Measurements from ENCODE around the gene CASP10. TPM values are rescaled to one million over a fixed set of nuclear protein-coding genes. Genes with fewer than 3 reads are reported as not detected.

Gene CASP10
- total RNA-seq, 1 donor from 2014 or later, result 26.7 TPM

DNA sequence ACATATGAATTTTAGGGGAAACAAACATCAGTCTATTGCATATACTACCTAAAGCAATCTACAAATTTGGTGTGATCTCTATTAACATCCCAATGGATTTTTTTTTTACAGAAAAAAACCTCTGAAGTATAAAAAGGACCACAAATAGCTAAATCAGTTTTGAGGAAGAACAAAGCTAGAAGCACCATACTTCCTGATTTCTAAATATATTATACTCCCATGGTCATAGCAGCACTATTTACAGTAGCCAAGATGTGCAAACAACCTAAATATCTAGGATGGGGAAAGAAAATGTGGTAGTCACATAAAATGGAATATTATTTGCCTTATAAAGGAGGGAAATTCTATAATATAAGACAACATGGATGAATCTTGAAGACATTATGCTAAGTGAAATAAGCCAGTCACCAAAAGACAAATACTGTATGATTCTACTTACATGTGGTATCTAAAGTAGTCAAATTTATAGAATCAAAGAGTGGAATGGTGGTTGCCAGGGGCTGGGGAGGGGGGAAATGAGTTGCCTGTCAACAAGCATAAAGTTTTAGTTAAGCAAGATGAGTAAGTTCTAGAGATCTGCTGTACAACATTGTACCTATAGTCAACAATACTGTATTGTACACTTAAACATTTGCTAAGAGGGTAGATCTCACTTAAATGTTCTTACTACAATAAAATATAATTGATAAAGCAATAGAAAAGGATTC is 59.8 kb downstream of the CASP10 start:
- H3K27ac ChIP-seq, result no peak overlapping the region
- H3K4me3 ChIP-seq, result no peak overlapping the region
- H3K4me1 ChIP-seq, result peaks cover 33% of the 10 kb centered on the region
- TF ChIP-seq, protein P1, sequence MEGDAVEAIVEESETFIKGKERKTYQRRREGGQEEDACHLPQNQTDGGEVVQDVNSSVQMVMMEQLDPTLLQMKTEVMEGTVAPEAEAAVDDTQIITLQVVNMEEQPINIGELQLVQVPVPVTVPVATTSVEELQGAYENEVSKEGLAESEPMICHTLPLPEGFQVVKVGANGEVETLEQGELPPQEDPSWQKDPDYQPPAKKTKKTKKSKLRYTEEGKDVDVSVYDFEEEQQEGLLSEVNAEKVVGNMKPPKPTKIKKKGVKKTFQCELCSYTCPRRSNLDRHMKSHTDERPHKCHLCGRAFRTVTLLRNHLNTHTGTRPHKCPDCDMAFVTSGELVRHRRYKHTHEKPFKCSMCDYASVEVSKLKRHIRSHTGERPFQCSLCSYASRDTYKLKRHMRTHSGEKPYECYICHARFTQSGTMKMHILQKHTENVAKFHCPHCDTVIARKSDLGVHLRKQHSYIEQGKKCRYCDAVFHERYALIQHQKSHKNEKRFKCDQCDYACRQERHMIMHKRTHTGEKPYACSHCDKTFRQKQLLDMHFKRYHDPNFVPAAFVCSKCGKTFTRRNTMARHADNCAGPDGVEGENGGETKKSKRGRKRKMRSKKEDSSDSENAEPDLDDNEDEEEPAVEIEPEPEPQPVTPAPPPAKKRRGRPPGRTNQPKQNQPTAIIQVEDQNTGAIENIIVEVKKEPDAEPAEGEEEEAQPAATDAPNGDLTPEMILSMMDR (IDR thresholded peaks at IDR 0.05), result no peak
- ATAC-seq, result no peak
- intact Hi-C loops (cut with DNase I), result no loop called here
- DNase-seq, result no peak
- H3K36me3 ChIP-seq, result no peaks in the 10 kb centered on the region
- H3K9me3 ChIP-seq, result no peaks in the 10 kb centered on the region
- no peaks in the 10 kb centered on the region for H3K27me3 ChIP-seq (ENCODE audit: low read depth)

DNA sequence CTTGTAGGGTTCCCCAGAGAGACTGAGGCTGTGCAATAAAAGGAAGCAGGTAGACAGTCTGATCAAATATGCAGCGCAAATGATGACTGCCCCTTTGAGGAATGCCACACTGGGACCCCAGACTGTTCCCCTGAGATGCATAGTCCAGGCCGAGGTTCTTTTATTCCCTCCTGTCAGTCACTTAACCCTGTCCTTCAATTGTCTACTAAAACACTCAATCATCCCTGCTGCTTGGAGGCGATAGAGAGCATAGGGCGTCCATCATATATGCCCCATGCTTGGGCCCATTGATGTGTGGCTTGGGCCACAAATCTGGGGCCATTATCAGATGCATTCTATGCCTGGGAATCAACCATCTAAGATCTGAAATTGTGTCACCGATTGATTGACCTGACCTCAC is 61.9 kb downstream of the CASP10 start:
- ATAC-seq, result no peak
- no peaks in the 10 kb centered on the region for H3K9me3 ChIP-seq
- H3K36me3 ChIP-seq, result no peaks in the 10 kb centered on the region
- intact Hi-C loops (cut with DNase I), result no loop called here
- TF ChIP-seq, protein P1 (IDR thresholded peaks at IDR 0.05), result no peak
- no peak for DNase-seq
- H3K4me1 ChIP-seq, result peaks cover 14% of the 10 kb centered on the region
- no peak overlapping the region for H3K4me3 ChIP-seq
- H3K27ac ChIP-seq, result no peak overlapping the region
- H3K27me3 ChIP-seq (ENCODE audit: low read depth), result no peaks in the 10 kb centered on the region

DNA sequence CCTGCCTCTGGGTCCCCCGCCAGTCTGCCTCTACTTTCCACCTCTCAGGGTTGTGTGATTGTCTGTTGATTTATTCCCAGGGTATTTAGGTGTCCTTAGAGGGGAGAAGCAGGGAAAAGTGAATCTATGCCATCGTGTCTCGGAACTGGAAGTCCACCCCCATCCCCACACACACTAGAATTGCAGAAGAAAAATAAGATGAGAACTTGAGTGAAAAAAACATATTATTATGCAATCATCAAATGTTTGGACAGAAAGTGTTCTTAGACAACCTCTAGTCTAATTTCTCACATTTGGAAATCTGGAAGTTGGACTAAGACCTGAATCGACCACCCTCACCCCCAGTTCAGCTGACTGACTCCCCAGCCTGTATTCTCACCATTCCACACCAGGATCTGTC is 63.3 kb downstream of the CASP10 start:
- intact Hi-C loops (cut with DNase I), result no loop called here
- H3K4me3 ChIP-seq, result no peak overlapping the region
- ATAC-seq (peak; percentile 41 to 63), DNase-seq (no peak)
- no peaks in the 10 kb centered on the region for H3K36me3 ChIP-seq
- H3K9me3 ChIP-seq, result no peaks in the 10 kb centered on the region
- H3K4me1 ChIP-seq, result peaks cover 7% of the 10 kb centered on the region
- TF ChIP-seq, protein P1 (IDR thresholded peaks at IDR 0.05), result no peak
- no peaks in the 10 kb centered on the region for H3K27me3 ChIP-seq (ENCODE audit: low read depth)
- peak overlapping the region; percentile 49 for H3K27ac ChIP-seq

DNA sequence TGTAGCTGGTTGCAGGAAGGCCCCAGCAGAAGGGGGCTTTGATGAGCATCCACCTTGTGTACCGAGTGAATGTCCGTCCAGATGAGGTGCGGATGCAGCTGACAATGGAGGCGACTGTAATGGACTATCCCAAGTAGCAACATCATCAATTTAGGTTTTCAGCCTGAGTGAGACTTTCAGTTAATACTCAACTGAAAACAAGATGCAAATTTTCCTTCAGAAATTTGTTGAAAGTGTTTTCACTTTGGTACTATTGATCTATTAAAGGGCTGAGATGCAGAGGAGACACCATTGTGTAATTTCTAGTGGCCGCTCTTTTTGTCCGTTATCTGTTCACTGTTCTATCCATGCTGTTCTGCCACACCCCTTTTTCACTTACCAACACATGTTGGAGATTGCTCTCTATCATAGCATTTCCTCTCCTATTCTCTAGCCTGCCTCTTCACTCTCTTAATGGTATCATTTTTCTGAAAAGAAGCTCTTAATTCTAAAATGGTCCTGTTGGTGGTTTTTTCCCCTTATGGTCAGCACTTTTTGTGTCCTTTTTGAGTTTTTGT is 65.4 kb downstream of the CASP10 start:
- H3K27ac ChIP-seq, result no peak overlapping the region
- H3K4me3 ChIP-seq, result no peak overlapping the region
- no peaks in the 10 kb centered on the region for H3K27me3 ChIP-seq (ENCODE audit: low read depth)
- peaks cover 9% of the 10 kb centered on the region for H3K4me1 ChIP-seq
- ATAC-seq (no peak), DNase-seq (no peak)
- no peaks in the 10 kb centered on the region for H3K36me3 ChIP-seq
- TF ChIP-seq, protein P1 (IDR thresholded peaks at IDR 0.05), result no peak
- H3K9me3 ChIP-seq, result no peaks in the 10 kb centered on the region
- intact Hi-C loops (cut with DNase I), result no loop called here

DNA sequence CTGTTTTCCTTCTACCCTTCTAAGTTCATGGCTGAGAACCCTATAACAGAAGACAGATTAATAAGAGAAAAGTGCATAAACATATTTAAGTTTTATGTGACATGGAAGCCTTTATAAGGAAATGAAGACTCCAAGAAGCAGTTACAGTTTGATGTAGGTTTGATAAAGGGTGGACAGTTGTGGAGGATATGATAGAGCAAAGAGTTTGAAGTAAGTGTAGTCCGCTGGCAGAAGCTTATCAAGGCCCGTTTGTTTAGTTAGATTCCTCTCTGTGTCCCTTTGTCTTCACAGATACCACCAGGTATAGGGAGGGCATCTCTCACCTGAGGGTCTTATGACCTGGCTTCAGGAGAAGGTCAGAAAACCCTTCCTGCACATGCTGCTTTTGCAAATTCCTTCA is 66.9 kb downstream of the CASP10 start:
- Histone ChIP-seq H3K36me3 (no peaks in the 10 kb centered on the region), H3K27ac (no peak overlapping the region), H3K9me3 (no peaks in the 10 kb centered on the region), H3K4me1 (peaks cover 24% of the 10 kb centered on the region), H3K4me3 (no peak overlapping the region), H3K27me3 (ENCODE audit: low read depth) (no peaks in the 10 kb centered on the region)
- DNase-seq, result no peak
- intact Hi-C loops (cut with DNase I), result no loop called here
- no peak for ATAC-seq
- TF ChIP-seq, protein P1 (IDR thresholded peaks at IDR 0.05), result no peak
